HG03342 (cell line): ENCODE results near the gene SIRPB1.
"Not testable (repeated sequence)": the region's sequence is repeated elsewhere in the genome, so short reads cannot be mapped to it uniquely, and the experiment has no call there.

ENCODE experiments used
- ATAC-seq: cut with Tn5 transposase; IDR thresholded peaks from one replicate; pipeline ENCODE4 v1.9.1; 2021; ENCODE audit warnings: mild to moderate bottlenecking, moderate library complexity; ENCODE audit not compliant: unreplicated experiment

The SIRPB1 gene

GRCh38 chr20:1608678-1609347 lies 11.0 kb downstream of the SIRPB1 start:
- not testable (repeated sequence) for ATAC-seq

- ATAC-seq: no peak
Observed at GRCh38 chr20:1600736-1601135, 19.1 kb downstream of the SIRPB1 start.

- ATAC-seq: no peak
Observed at GRCh38 chr20:1595333-1595732, 24.5 kb downstream of the SIRPB1 start.

- no peak for ATAC-seq
Observed at GRCh38 chr20:1588533-1589460, 31.0 kb downstream of the SIRPB1 start.

GRCh38 chr20:1587781-1588532 lies 31.9 kb downstream of the SIRPB1 start:
- no peak for ATAC-seq

GRCh38 chr20:1579488-1579887 lies 40.3 kb downstream of the SIRPB1 start:
- no peak for ATAC-seq

GRCh38 chr20:1577906-1578305 lies 41.9 kb downstream of the SIRPB1 start:
- no peak for ATAC-seq

GRCh38 chr20:1577313-1577712 lies 42.5 kb downstream of the SIRPB1 start:
- ATAC-seq: not testable (repeated sequence)

GRCh38 chr20:1576641-1577040 lies 43.2 kb downstream of the SIRPB1 start:
- no peak for ATAC-seq

GRCh38 chr20:1576003-1576402 lies 43.8 kb downstream of the SIRPB1 start:
- ATAC-seq: not testable (repeated sequence)

GRCh38 chr20:1571583-1571982 lies 48.2 kb downstream of the SIRPB1 start:
- not testable (repeated sequence) for ATAC-seq
